GM23248 (cell line): ENCODE measurements around the gene AGAP1. TPM values are rescaled to one million over a fixed set of nuclear protein-coding genes. Genes with fewer than 3 reads are reported as not detected.

ENCODE experiments used
- DNase-seq: peaks from one replicate; pipeline ENCODE4 v3.0.0-alpha.2; 2015
- H2AFZ ChIP-seq: fragments of 200-600 bp; sonication (generic); 2 replicates; pipeline ENCODE4 v1.6.1; 2016; ENCODE audit warnings: antibody characterized with exemption
- H3F3A ChIP-seq: fragments of 200-600 bp; sonication (generic); 2 replicates; pipeline ENCODE4 v1.6.1; 2016; ENCODE audit warnings: mild to moderate bottlenecking, antibody characterized with exemption, mixed run types; ENCODE audit not compliant: insufficient read depth
- H3K27ac ChIP-seq: fragments of 200-600 bp; sonication (generic); 2 replicates; pipeline ENCODE4 v1.5.1; 2016; ENCODE audit warnings: mild to moderate bottlenecking
- H3K27me3 ChIP-seq: fragments of 200-600 bp; sonication (generic); replicated peaks from 2 replicates; pipeline ENCODE4 v1.6.1; 2016; ENCODE audit warnings: mild to moderate bottlenecking; ENCODE audit not compliant: insufficient read depth
- H3K36me3 ChIP-seq: fragments of 200-600 bp; sonication (generic); 2 replicates; pipeline ENCODE4 v1.6.1; 2016; ENCODE audit warnings: low read depth, mild to moderate bottlenecking
- H3K4me1 ChIP-seq: fragments of 200-600 bp; sonication (generic); 2 replicates; pipeline ENCODE4 v1.6.1; 2016; ENCODE audit warnings: mild to moderate bottlenecking; ENCODE audit not compliant: insufficient read depth
- H3K4me2 ChIP-seq: fragments of 200-600 bp; sonication (generic); one replicate; pipeline ENCODE4 v1.6.1; 2016; ENCODE audit warnings: mild to moderate bottlenecking; ENCODE audit not compliant: unreplicated experiment
- H3K4me3 ChIP-seq: fragments of 200-600 bp; sonication (generic); 2 replicates; pipeline ENCODE4 v1.5.1; 2016; ENCODE audit warnings: mild to moderate bottlenecking
- H3K79me2 ChIP-seq: fragments of 200-600 bp; sonication (generic); 2 replicates; pipeline ENCODE4 v1.6.1; 2016; ENCODE audit warnings: mild to moderate bottlenecking; ENCODE audit not compliant: insufficient read depth
- H3K9ac ChIP-seq: fragments of 200-600 bp; sonication (generic); 2 replicates; pipeline ENCODE4 v1.6.1; 2016; ENCODE audit warnings: mild to moderate bottlenecking
- H3K9me2 ChIP-seq: fragments of 200-600 bp; sonication (generic); 2 replicates; pipeline ENCODE4 v1.6.1; 2016; ENCODE audit warnings: mixed run types, mild to moderate bottlenecking, moderate library complexity; ENCODE audit not compliant: insufficient read depth
- H3K9me3 ChIP-seq: fragments of 200-600 bp; sonication (generic); one replicate; pipeline ENCODE4 v1.6.1; 2017; ENCODE audit warnings: low read depth
- H4K20me1 ChIP-seq: fragments of 200-600 bp; sonication (generic); 2 replicates; pipeline ENCODE4 v1.6.0; 2016; ENCODE audit not compliant: insufficient read depth
- EZH2 ChIP-seq: fragments of 200-600 bp; sonication (generic); IDR thresholded peaks from 2 replicates; pipeline ENCODE4 v1.6.1; 2018; ENCODE audit warnings: antibody characterized with exemption, mild to moderate bottlenecking; ENCODE audit not compliant: insufficient read depth, poor library complexity, severe bottlenecking
- EZH2phosphoT487 ChIP-seq: fragments of 200-600 bp; sonication (generic); IDR thresholded peaks from 2 replicates; pipeline ENCODE4 v1.6.1; 2018; ENCODE audit warnings: antibody characterized with exemption, moderate library complexity, mild to moderate bottlenecking, low read depth; ENCODE audit not compliant: insufficient read depth
- whole genome bisulfite sequencing, 2 experiments: methylation state at CpG; one replicate each; pipeline ENCODE4 v1.1.6; 2015 to 2017; ENCODE audit warnings: low lambda C conversion rate in 2 of 2, low coverage in 1 of 2; ENCODE audit errors: missing lambda C conversion rate in 2 of 2; 5-methylcytosine and 5-hydroxymethylcytosine counted together
- in situ Hi-C: fragments of 300-500 bp; cut with MboI; formaldehyde crosslinking; loops from 2 replicates; pipeline ENCODE4 v1.15.0; 2020
- polyA plus RNA-seq: library from polyadenylated mRNA; unstranded; fragments of >200 nt; fragmentation: Nextera tagmentation; extraction: Ambion mirVana; gene quantifications from 2 replicates; pipeline ENCODE4 v1.2.1, GENCODE V29; 2016
- total RNA-seq: library from RNA; depleted of rRNA; stranded (reverse); fragments of >200 nt; shearing (Covaris generic); gene quantifications from 2 replicates; pipeline ENCODE4 v1.2.3, GENCODE V29; 2014

AGAP1 gene
- total and polyA plus RNA-seq, 2 experiments from 2014 or later = 2.2 to 9.9 TPM

DNA sequence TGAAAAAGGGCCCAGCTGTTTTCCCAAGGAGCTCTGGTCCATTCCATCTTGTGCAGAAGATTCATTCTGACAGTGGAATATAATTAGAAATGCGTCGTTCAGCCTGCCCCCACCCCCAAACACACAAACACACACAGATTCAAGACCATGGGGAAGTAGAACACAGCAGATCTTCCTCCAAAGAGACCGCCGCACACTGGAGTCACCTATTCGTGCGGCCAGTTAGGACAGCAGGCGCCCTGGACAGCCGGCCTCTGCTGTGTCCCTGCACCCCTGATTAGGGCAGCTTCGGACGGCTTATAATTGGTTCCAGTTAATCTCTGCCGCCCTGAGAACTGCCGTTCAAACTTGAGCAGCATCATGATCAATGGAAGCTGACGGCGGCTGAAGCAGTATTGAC, 558.4 kb downstream of the AGAP1 start:
- H3K27me3 ChIP-seq = no peaks in the 10 kb centered on the region
- no peak overlapping the region for H3K27ac ChIP-seq
- H3K4me2 ChIP-seq = no peak overlapping the region
- H3F3A ChIP-seq = no peaks in the 10 kb centered on the region
- no peaks in the 10 kb centered on the region for H3K4me1 ChIP-seq
- no peaks in the 10 kb centered on the region for H3K9me2 ChIP-seq
- WGBS, 2 experiments = 98 to 99% methylated on average over 14 of the region's 14 CpGs
- no peaks in the 10 kb centered on the region for H3K9me3 ChIP-seq
- no peak overlapping the region for H2AFZ ChIP-seq
- no peaks in the 10 kb centered on the region for H4K20me1 ChIP-seq
- H3K36me3 ChIP-seq = no peaks in the 10 kb centered on the region
- H3K4me3 ChIP-seq = no peak overlapping the region
- no peak for DNase-seq
- no peaks in the 10 kb centered on the region for H3K79me2 ChIP-seq
- TF ChIP-seq EZH2 = no peak
- TF ChIP-seq EZH2phosphoT487 = no peak
- in situ Hi-C loops = no loop called here
- no peak overlapping the region for H3K9ac ChIP-seq

DNA sequence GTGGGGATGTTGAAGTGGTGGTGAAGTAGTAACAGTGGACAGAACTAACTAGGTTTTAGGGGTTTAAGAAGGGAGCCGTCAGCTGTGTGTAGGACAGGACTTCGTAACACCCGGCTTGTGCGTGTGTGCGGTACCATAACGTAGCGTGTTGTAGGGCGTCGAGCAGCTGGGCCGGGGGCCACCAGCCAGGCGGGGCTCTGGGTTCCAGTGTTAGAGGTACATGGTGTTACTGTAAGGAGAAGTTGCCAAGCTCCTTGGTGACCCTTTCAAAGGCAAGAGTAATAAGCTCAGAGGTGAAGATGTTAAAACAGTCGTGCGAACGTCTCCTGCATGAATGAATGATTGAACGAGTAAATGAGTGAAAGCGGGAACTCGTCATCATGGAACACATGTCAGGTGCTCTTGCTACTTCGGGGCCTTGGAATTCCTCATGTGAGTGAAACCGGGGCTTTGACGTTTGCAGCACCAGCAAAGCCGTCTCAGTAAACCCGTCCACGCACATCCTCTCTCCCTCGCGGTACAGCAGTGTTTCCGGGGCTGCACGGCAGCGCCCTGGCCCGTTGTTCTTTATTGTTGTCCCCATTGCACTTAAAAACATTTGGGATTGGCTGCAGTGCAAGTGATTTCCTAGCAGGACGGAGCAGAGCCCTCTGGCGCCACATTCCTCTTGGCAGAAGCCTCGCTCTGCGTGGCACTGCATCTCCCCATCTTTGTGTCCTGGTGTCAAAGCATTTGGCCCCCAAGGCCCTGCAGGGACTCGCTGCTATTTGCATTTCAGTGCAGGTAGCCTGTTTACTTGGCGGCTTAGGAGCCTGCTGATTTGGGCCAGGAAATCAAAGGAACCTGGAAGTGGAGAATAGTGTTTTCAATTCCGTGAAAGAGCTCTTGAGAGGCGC, 559.3 kb downstream of the AGAP1 start:
- Histone ChIP-seq H3K79me2 (no peaks in the 10 kb centered on the region), H3K36me3 (peaks cover 3% of the 10 kb centered on the region; the same call in 1 of the 2 replicates), H3K9me2 (no peaks in the 10 kb centered on the region), H3K9ac (no peak overlapping the region), H3K4me3 (no peak overlapping the region), H3K27ac (no peak overlapping the region), H2AFZ (no peak overlapping the region), H3K27me3 (no peaks in the 10 kb centered on the region), H3K4me1 (no peaks in the 10 kb centered on the region), H4K20me1 (no peaks in the 10 kb centered on the region), H3K9me3 (no peaks in the 10 kb centered on the region), H3K4me2 (no peak overlapping the region), H3F3A (no peaks in the 10 kb centered on the region)
- in situ Hi-C loops = no loop called here
- TF ChIP-seq EZH2phosphoT487 (no peak), EZH2 (no peak)
- WGBS, 2 experiments = 97 to 99% methylated on average over 37 of the region's 37 CpGs
- DNase-seq = no peak

- Histone ChIP-seq H3K27ac (no peak overlapping the region), H3K4me2 (no peak overlapping the region), H3K9ac (no peak overlapping the region), H3K9me3 (no peaks in the 10 kb centered on the region), H2AFZ (no peak overlapping the region), H3K4me3 (no peak overlapping the region), H3K4me1 (no peaks in the 10 kb centered on the region), H3F3A (no peaks in the 10 kb centered on the region), H3K79me2 (no peaks in the 10 kb centered on the region), H4K20me1 (no peaks in the 10 kb centered on the region), H3K36me3 (peaks cover 8% of the 10 kb centered on the region; the same call in 1 of the 2 replicates), H3K27me3 (no peaks in the 10 kb centered on the region), H3K9me2 (no peaks in the 10 kb centered on the region)
- WGBS, 2 experiments = 19 to 20% methylated on average over 2 of the region's 2 CpGs
- in situ Hi-C loops = no loop called here
- TF ChIP-seq EZH2phosphoT487 (no peak), EZH2 (no peak)
- DNase-seq = peak; percentile 48
Measured at GRCh38 chr2:236054125-236054524, 560.3 kb downstream of the AGAP1 start.

DNA sequence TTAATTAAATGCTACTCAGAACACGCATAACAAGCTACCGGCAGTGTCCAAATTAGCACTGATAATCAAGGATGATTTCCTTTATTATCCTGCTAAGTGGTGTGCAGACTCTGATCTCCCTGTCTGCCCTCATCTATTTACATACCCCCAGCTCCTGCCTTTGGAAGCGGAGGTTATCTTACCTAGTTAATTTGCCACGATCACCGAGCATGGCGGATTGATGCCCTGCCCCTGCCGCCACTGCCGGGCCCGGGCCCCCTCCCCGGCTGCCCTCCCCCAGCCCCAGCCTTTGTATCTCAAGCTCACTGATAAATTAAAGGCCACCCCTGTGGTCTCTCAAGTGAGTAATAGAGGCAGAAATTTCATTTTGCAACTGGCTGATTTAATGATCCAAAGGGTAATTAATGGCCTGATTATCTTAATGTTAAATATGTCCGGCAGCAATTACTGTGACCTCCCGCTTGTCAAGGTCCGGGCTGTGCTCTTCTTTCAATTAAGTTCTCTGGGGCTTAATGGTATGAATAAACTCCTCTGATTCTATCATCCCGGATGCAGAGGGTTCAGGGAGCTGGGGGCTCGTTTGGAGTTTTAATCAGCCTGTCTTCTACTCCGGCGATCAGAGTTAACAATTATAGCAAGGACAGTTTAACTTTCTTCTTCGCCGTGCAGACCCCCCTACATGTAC, 560.9 kb downstream of the AGAP1 start:
- no peaks in the 10 kb centered on the region for H4K20me1 ChIP-seq
- 72 to 78% methylated on average over 19 of the region's 19 CpGs for WGBS, 2 experiments
- no peaks in the 10 kb centered on the region for H3K9me2 ChIP-seq
- peaks cover 8% of the 10 kb centered on the region; the same call in 1 of the 2 replicates for H3K36me3 ChIP-seq
- no peak overlapping the region for H3K27ac ChIP-seq
- DNase-seq = no peak
- H3F3A ChIP-seq = no peaks in the 10 kb centered on the region
- no peak overlapping the region for H3K4me2 ChIP-seq
- in situ Hi-C loops = no loop called here
- H3K79me2 ChIP-seq = no peaks in the 10 kb centered on the region
- no peak overlapping the region for H3K9ac ChIP-seq
- H3K9me3 ChIP-seq = no peaks in the 10 kb centered on the region
- no peak overlapping the region for H2AFZ ChIP-seq
- TF ChIP-seq EZH2 (no peak), EZH2phosphoT487 (no peak)
- no peaks in the 10 kb centered on the region for H3K4me1 ChIP-seq
- no peaks in the 10 kb centered on the region for H3K27me3 ChIP-seq
- H3K4me3 ChIP-seq = no peak overlapping the region
